Astrocyte of the cerebellum (primary cell): ENCODE results near the gene HOOK2.
A peak's percentile ranks its signal among the peaks of the same experiment; 100 is the strongest.

Source experiments
- DNase-seq: peaks from one replicate; pipeline ENCODE4 v3.0.0-alpha.2; 2011; ENCODE audit warnings: low read depth
- H3K4me3 ChIP-seq: 2 replicates; pipeline ENCODE4 v1.5.1; 2011; ENCODE audit warnings: mild to moderate bottlenecking, low read depth, low read length, moderate library complexity
- in situ Hi-C: cut with HindIII; loops from 2 replicates; pipeline ENCODE4 v1.10.0; 2017; ENCODE audit warnings: low sequenced_read_pairs
- TF ChIP-seq, protein P1 (sequence below): IDR thresholded peaks from 2 replicates; pipeline ENCODE4 v1.5.1; 2012; ENCODE audit warnings: low read length, low read depth, moderate library complexity, mild to moderate bottlenecking; ENCODE audit errors: missing control alignments

Gene HOOK2

DNA sequence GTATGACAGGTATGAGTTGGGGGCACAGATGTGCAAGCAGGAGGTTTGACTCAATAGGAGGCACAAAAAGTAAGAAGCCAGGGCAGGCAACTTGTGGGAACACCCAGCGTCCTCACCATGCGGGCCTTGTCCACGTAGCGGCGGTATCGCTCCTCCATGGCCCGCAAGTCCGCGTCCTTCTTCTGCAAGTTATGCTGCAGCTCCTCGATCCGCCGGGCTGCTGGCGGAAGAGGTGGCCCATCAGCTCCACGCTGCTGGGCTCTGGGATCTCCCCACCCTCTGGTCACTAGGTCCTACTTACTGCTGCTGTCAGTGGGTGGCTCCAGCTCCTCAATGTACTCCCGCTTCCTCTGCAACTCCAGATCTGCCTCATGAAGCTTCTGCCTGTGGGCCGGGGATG, 10.7 kb downstream of the HOOK2 start:
- H3K4me3 ChIP-seq: no peak overlapping the region
- TF ChIP-seq, protein P1, sequence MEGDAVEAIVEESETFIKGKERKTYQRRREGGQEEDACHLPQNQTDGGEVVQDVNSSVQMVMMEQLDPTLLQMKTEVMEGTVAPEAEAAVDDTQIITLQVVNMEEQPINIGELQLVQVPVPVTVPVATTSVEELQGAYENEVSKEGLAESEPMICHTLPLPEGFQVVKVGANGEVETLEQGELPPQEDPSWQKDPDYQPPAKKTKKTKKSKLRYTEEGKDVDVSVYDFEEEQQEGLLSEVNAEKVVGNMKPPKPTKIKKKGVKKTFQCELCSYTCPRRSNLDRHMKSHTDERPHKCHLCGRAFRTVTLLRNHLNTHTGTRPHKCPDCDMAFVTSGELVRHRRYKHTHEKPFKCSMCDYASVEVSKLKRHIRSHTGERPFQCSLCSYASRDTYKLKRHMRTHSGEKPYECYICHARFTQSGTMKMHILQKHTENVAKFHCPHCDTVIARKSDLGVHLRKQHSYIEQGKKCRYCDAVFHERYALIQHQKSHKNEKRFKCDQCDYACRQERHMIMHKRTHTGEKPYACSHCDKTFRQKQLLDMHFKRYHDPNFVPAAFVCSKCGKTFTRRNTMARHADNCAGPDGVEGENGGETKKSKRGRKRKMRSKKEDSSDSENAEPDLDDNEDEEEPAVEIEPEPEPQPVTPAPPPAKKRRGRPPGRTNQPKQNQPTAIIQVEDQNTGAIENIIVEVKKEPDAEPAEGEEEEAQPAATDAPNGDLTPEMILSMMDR: no peak
- in situ Hi-C loops: loop anchor here (5.0 kb wide), 2 partner anchors 53 to 83 kb away; no protein-coding TSS in a partner anchor
- no peak for DNase-seq

DNA sequence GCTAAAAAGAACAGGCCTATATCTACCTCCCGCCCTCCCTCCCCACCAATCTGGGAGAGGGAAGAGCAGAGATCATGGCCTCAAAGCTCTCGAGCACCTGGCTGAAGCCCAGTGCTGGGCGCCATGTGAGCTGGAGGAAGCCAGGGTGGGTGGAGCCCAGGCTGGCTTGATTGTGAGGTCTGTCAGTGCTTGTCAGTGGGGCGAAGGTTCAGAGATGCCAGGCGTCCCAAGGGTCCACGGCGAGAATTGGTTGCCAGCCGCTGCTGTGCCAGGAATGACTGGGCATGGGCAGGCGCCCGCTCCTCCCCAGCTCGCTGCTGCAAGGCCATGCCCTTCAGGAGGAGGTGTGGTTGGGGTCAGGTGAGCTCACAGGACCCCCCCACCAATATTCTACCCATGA, 12.3 kb downstream of the HOOK2 start:
- no peak for DNase-seq
- TF ChIP-seq, protein P1: no peak
- no peak overlapping the region for H3K4me3 ChIP-seq
- in situ Hi-C loops: no loop called here

DNA sequence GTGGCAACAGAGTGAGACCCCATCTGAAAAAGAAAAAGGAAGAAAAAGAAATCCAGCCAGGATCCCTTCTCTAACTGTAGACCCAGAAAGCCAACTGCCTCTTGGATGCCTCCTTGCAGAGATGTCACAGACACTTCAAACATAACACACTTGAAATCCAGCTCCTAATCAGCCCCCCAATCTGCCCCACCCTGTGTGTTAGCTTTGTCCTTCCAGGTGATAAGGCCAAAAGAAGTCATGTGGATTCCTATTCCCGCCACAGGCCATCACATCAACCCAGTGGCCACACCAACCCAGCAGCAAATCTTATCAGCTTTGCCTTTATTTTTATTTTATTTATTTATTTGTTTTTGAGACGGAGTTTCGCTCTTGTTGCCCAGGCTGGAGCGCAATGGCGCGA, 15.7 kb downstream of the HOOK2 start:
- H3K4me3 ChIP-seq: no peak overlapping the region
- TF ChIP-seq, protein P1: no peak
- in situ Hi-C loops: no loop called here
- no peak for DNase-seq

DNA sequence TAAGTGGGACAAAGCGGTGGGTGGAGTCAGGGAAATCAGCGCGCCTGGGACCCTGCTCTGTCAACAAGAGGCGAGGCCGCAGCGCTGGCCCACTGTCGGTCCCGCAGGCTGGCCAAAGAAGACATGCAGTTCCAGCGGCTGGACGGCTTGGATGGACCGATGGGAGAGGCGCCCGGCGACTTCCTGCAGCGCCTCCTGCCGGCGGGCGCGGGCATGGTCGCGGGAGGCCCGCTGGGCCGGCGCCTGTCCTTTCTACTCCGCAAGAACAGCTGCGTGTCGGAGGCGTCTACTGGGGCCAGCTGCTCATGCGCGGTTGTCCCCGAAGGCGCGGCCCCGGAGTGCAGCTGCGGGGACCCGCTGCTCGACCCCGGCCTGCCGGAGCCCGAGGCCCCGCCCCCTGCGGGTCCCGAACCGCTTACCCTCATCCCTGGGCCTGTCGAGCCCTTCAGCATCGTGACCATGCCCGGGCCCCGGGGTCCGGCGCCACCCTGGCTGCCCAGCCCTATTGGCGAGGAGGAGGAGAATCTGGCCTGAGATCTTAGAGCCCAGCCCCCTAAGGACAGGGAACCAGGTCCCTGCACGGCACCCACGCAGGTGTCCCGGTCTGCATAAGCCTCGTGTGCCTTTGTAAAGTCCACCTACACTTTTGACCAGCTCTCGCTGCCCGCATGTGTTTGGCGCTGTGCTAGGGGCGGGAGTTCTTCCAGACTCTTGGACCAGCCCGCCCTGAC, 17.6 kb downstream of the HOOK2 start:
- DNase-seq: no peak
- H3K4me3 ChIP-seq: peak overlapping the region; percentile 26
- TF ChIP-seq, protein P1: peak; percentile 89
- in situ Hi-C loops: no loop called here

DNA sequence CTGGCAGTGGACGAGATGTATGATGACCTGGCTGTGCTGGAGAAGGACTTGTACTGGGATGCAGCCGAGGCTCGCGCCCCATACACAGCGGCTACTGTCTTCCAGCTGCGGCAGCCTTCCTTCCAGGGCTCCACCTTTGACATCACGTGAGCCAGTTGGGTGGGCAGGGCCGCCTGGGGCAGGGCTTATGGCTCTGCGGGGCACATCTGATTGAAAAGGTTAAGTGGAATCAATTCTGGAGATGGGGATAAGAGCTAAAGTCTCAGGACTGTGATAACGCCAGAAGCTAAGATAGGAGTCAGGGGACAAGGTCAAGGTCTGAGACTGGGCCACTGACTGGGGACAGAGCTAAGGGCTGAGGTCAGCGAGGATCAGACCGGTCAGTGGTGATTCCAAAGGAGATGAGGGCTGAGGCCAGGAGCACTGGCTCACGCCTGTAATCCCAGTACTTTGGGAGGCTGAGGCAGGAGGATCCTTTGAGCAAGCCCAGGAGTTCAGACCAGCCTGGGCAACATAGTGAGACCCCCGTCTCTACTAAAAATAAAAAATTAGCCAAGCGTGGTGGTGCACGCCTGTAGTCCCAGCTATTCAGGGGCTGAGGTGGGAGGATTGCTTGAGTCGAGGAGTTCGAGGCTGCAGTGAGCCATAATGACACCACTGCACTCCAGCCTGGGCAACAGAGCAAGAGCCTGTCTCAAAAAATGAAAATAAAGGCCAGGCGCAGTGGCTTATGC, 19.0 kb downstream of the HOOK2 start:
- no peak overlapping the region for H3K4me3 ChIP-seq
- TF ChIP-seq, protein P1: no peak
- no peak for DNase-seq
- in situ Hi-C loops: no loop called here

DNA sequence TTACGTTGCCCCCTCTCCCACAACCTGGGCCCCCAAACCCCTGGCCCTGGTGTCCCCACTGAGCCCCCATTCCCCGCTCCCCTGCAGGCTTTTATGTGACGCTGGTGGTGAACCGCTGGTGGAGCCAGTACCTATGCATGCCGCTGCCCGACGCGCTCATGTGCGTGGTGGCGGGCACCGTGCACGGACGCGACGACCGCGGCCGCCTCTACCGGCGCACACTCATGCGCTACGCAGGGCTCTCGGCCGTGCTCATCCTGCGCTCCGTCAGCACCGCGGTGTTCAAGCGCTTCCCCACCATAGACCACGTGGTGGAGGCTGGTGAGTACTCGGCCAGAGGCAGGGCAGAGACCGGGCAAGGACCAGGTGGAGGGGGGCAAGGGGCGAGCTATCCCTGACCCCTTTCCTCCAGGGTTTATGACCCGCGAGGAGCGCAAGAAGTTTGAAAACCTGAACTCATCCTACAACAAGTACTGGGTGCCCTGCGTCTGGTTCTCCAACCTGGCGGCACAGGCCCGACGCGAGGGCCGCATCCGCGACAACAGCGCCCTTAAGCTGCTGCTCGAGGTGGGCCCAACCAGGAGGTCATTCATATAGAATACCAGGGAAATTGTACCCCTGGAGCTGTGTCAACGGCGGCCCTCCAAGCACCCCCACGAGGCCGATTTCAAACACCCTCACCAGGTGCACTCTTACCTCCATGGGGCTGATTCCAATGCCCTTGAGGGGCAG, 20.7 kb downstream of the HOOK2 start:
- TF ChIP-seq, protein P1: no peak
- no peak overlapping the region for H3K4me3 ChIP-seq
- no peak for DNase-seq
- in situ Hi-C loops: no loop called here
